Measurements from ENCODE around the gene CCDC57. TPM values are rescaled to one million over a fixed set of nuclear protein-coding genes. Genes with fewer than 3 reads are reported as not detected.

CCDC57 gene
- total and polyA plus RNA-seq, 3 experiments from 2014 or later, result 39.2 to 77.6 (median 69.8) TPM

- ChIA-PET POLR2A (no interaction called here), CTCF (interaction anchor here (1.1 to 3.9 kb wide), 4 partner anchors 12 to 192 kb away, joined by 3 to 14 read pairs (median 9); no protein-coding TSS in a partner anchor)
- no peak for DNase-seq
- Mint-ChIP-seq H3K4me3 (no peak overlapping the region), H3K9me3 (no peaks in the 10 kb centered on the region), H3K27me3 (no peaks in the 10 kb centered on the region), H3K4me1 (peaks cover 0 to 5% (median 3%) of the 10 kb centered on the region in 3 donors), H3K36me3 (peaks cover 4 to 9% (median 7%) of the 10 kb centered on the region in 3 donors), H3K27ac (no peak overlapping the region)
- Histone ChIP-seq H3K27ac (ENCODE audit: low read depth, low read length) (no peak overlapping the region), H3K27me3 (ENCODE audit: insufficient read depth, low read length, poor library complexity, severe bottlenecking) (no peaks in the 10 kb centered on the region), H3K4me3 (ENCODE audit: low read length) (no peak overlapping the region), H3K4me1 (ENCODE audit: insufficient read depth, low read length) (peaks cover 7% of the 10 kb centered on the region), H3K9me3 (ENCODE audit: low read length) (no peaks in the 10 kb centered on the region), H3K36me3 (ENCODE audit: insufficient read depth, low read length) (no peaks in the 10 kb centered on the region)
Measured at GRCh38 chr17:82151106-82151957, 61.3 kb downstream of the CCDC57 start.

- peaks cover 7% of the 10 kb centered on the region for H3K4me1 ChIP-seq (ENCODE audit: insufficient read depth, low read length)
- H3K27me3 ChIP-seq (ENCODE audit: insufficient read depth, low read length, poor library complexity, severe bottlenecking), result no peaks in the 10 kb centered on the region
- H3K9me3 ChIP-seq (ENCODE audit: low read length), result no peaks in the 10 kb centered on the region
- peaks cover 0 to 5% (median 3%) of the 10 kb centered on the region in 3 donors for H3K4me1 Mint-ChIP-seq
- no peak for DNase-seq
- no peak overlapping the region for H3K27ac ChIP-seq (ENCODE audit: low read depth, low read length)
- no peaks in the 10 kb centered on the region for H3K36me3 ChIP-seq (ENCODE audit: insufficient read depth, low read length)
- H3K36me3 Mint-ChIP-seq, result peaks cover 4 to 9% (median 7%) of the 10 kb centered on the region in 3 donors
- H3K4me3 ChIP-seq (ENCODE audit: low read length), result no peak overlapping the region
- H3K27me3 Mint-ChIP-seq, result no peaks in the 10 kb centered on the region
- no peaks in the 10 kb centered on the region for H3K9me3 Mint-ChIP-seq
- ChIA-PET CTCF (no interaction called here), POLR2A (no interaction called here)
- H3K4me3 Mint-ChIP-seq, result no peak overlapping the region
- no peak overlapping the region for H3K27ac Mint-ChIP-seq
Measured at GRCh38 chr17:82149401-82150099, 63.1 kb downstream of the CCDC57 start.

DNA sequence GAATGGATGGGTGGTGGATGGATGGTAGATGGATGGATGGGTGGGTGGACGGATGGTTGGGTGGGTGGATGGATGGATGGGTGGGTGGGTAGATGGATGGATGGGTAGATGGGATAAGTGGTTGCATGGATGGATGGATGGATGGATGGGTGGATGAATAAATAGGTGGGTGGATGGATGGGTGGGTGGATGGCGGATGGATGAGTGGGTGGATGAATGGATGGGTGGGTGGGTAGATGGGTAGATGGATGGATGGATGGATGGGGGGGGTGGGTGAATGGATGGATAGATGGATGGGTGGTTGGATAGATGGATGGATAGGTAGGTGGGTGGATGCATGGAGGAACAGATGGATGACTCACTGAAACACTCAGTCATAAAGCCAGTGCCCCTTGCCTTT lies 63.6 kb downstream of the CCDC57 start:
- Histone ChIP-seq H3K4me3 (ENCODE audit: low read length) (no peak overlapping the region), H3K27me3 (ENCODE audit: insufficient read depth, low read length, poor library complexity, severe bottlenecking) (no peaks in the 10 kb centered on the region), H3K27ac (ENCODE audit: low read depth, low read length) (no peak overlapping the region), H3K9me3 (ENCODE audit: low read length) (no peaks in the 10 kb centered on the region), H3K36me3 (ENCODE audit: insufficient read depth, low read length) (no peaks in the 10 kb centered on the region), H3K4me1 (ENCODE audit: insufficient read depth, low read length) (peaks cover 7% of the 10 kb centered on the region)
- Mint-ChIP-seq H3K36me3 (peaks cover 4 to 9% (median 7%) of the 10 kb centered on the region in 3 donors), H3K4me3 (no peak overlapping the region), H3K9me3 (no peaks in the 10 kb centered on the region), H3K27ac (no peak overlapping the region), H3K4me1 (peaks cover 0 to 5% (median 3%) of the 10 kb centered on the region in 3 donors), H3K27me3 (no peaks in the 10 kb centered on the region)
- CTCF ChIA-PET, result no interaction called here
- POLR2A ChIA-PET, result no interaction called here
- no peak for DNase-seq

DNA sequence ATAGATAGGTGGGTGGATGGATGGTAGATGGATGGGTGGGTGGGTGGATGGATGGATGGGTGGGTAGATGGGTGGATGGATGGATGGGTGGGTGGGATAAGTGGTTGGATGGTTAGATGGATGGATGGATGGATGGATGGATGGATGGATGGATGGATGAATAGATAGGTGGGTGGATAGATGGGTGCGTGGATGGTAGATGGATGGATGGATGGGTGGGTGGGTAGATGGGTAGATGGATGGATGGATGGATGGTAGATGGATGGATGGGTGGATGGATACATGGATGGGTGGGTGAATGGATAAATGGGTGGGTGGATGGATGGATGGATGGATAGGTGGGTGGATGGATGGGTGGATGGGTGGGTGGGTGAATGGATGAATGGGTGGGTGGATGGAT lies 64.6 kb downstream of the CCDC57 start:
- Histone ChIP-seq H3K36me3 (ENCODE audit: insufficient read depth, low read length) (no peaks in the 10 kb centered on the region), H3K4me3 (ENCODE audit: low read length) (no peak overlapping the region), H3K27me3 (ENCODE audit: insufficient read depth, low read length, poor library complexity, severe bottlenecking) (no peaks in the 10 kb centered on the region), H3K4me1 (ENCODE audit: insufficient read depth, low read length) (no peaks in the 10 kb centered on the region), H3K27ac (ENCODE audit: low read depth, low read length) (no peak overlapping the region), H3K9me3 (ENCODE audit: low read length) (no peaks in the 10 kb centered on the region)
- no peak overlapping the region for H3K4me3 Mint-ChIP-seq
- DNase-seq, result no peak
- peaks cover 4 to 9% (median 7%) of the 10 kb centered on the region in 3 donors for H3K36me3 Mint-ChIP-seq
- no peaks in the 10 kb centered on the region for H3K4me1 Mint-ChIP-seq
- no peak overlapping the region for H3K27ac Mint-ChIP-seq
- POLR2A ChIA-PET, result no interaction called here
- H3K9me3 Mint-ChIP-seq, result no peaks in the 10 kb centered on the region
- no peaks in the 10 kb centered on the region for H3K27me3 Mint-ChIP-seq
- CTCF ChIA-PET, result no interaction called here

GRCh38 chr17:82146663-82147654 lies 65.7 kb downstream of the CCDC57 start:
- Histone ChIP-seq H3K27ac (ENCODE audit: low read depth, low read length) (no peak overlapping the region), H3K4me3 (ENCODE audit: low read length) (no peak overlapping the region), H3K36me3 (ENCODE audit: insufficient read depth, low read length) (no peaks in the 10 kb centered on the region), H3K27me3 (ENCODE audit: insufficient read depth, low read length, poor library complexity, severe bottlenecking) (no peaks in the 10 kb centered on the region), H3K9me3 (ENCODE audit: low read length) (no peaks in the 10 kb centered on the region), H3K4me1 (ENCODE audit: insufficient read depth, low read length) (no peaks in the 10 kb centered on the region)
- H3K9me3 Mint-ChIP-seq, result no peaks in the 10 kb centered on the region
- H3K27me3 Mint-ChIP-seq, result peaks cover 0 to under 1% of the 10 kb centered on the region in 2 donors
- H3K4me3 Mint-ChIP-seq, result no peak overlapping the region
- H3K4me1 Mint-ChIP-seq, result no peaks in the 10 kb centered on the region
- peaks cover 4 to 9% (median 7%) of the 10 kb centered on the region in 3 donors for H3K36me3 Mint-ChIP-seq
- POLR2A ChIA-PET, result no interaction called here
- CTCF ChIA-PET, result interaction anchor here (1.6 kb wide), 1 partner anchor 116 kb away, joined by 5 read pairs; no protein-coding TSS in a partner anchor
- peak overlapping the region in 1 of 8 donors; percentile 52 for H3K27ac Mint-ChIP-seq
- DNase-seq, result no peak

- no peaks in the 10 kb centered on the region for H3K9me3 ChIP-seq (ENCODE audit: low read length)
- no peaks in the 10 kb centered on the region for H3K27me3 ChIP-seq (ENCODE audit: insufficient read depth, low read length, poor library complexity, severe bottlenecking)
- Mint-ChIP-seq H3K4me1 (no peaks in the 10 kb centered on the region), H3K27ac (peak overlapping the region in 1 of 8 donors; percentile 33), H3K9me3 (no peaks in the 10 kb centered on the region), H3K27me3 (peaks cover 0 to 1% of the 10 kb centered on the region in 2 donors), H3K4me3 (no peak overlapping the region), H3K36me3 (peaks cover 4 to 9% (median 7%) of the 10 kb centered on the region in 3 donors)
- CTCF ChIA-PET, result interaction anchor here (0.7 to 1.6 kb wide), 3 partner anchors 8 to 186 kb away, joined by 3 to 5 read pairs (median 3); no protein-coding TSS in a partner anchor
- no peaks in the 10 kb centered on the region for H3K36me3 ChIP-seq (ENCODE audit: insufficient read depth, low read length)
- no peaks in the 10 kb centered on the region for H3K4me1 ChIP-seq (ENCODE audit: insufficient read depth, low read length)
- no peak overlapping the region for H3K27ac ChIP-seq (ENCODE audit: low read depth, low read length)
- no peak overlapping the region for H3K4me3 ChIP-seq (ENCODE audit: low read length)
- POLR2A ChIA-PET, result no interaction called here
- DNase-seq, result no peak
Measured at GRCh38 chr17:82145550-82146155, 67.0 kb downstream of the CCDC57 start.

- H3K36me3 ChIP-seq (ENCODE audit: insufficient read depth, low read length), result no peaks in the 10 kb centered on the region
- peak overlapping the region in 3 of 8 donors; percentile 35 to 55 (median 43) for H3K27ac Mint-ChIP-seq
Measured at GRCh38 chr17:82143333-82143732, 69.3 kb downstream of the CCDC57 start.

More at GRCh38 chr17:82143333-82143732, 69.3 kb downstream of the CCDC57 start:
- H3K9me3 ChIP-seq (ENCODE audit: low read length), result no peaks in the 10 kb centered on the region
- CTCF ChIA-PET, result no interaction called here
- peaks cover 4 to 9% (median 9%) of the 10 kb centered on the region in 3 donors for H3K36me3 Mint-ChIP-seq
- H3K9me3 Mint-ChIP-seq, result no peaks in the 10 kb centered on the region
- H3K27me3 Mint-ChIP-seq, result peaks cover 0 to 1% of the 10 kb centered on the region in 2 donors
- no peaks in the 10 kb centered on the region for H3K4me1 ChIP-seq (ENCODE audit: insufficient read depth, low read length)
- POLR2A ChIA-PET, result interaction anchor here (0.6 kb wide), 1 partner anchor 45 kb away, joined by 4 read pairs; no protein-coding TSS in a partner anchor
- no peak overlapping the region for H3K4me3 Mint-ChIP-seq
- DNase-seq, result no peak
- no peak overlapping the region for H3K4me3 ChIP-seq (ENCODE audit: low read length)
- no peaks in the 10 kb centered on the region for H3K27me3 ChIP-seq (ENCODE audit: insufficient read depth, low read length, poor library complexity, severe bottlenecking)
- no peak overlapping the region for H3K27ac ChIP-seq (ENCODE audit: low read depth, low read length)
- no peaks in the 10 kb centered on the region for H3K4me1 Mint-ChIP-seq

Data from CD8-positive, alpha-beta memory T cell (primary cell).